ENCODE data around the gene CTIF.
A peak's percentile ranks its signal among the peaks of the same experiment; 100 is the strongest.

CTIF gene

DNA sequence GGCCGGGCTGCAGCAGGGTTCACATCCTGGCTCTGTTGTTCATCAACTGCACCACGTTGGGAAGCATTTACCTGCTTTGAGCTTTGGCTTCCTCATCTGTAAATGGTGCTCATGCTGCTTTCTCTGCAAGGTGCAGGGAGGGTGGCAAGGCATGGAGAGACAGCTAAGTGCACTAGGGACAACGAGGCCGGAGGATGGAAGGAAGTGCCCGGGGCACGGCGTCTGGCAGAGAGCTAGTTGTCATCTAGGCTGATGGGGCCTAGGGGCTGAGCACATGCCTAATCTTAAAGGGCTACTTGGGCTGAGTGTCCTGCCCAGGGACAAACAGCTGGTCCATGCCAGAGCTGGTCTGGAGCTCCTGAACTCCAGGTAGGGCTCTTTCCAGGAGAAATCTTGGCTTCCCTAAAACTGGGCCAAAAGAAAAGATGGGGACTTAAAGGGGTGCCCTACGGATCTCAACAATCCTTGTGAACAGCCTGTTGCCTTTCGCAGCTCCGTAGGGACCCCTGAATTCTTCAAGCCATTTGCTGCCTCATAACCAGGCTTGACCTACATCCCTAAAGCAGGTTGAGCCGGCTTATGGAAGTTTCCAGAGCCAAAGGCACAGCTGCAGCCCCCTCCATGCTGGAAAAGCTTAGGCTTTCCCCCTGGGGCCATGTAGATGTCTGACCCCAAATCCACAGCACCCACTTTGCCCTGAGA lies 281.1 kb downstream of the CTIF start:
- no peak for DNase-seq (ENCODE audit: low spot score)

DNA sequence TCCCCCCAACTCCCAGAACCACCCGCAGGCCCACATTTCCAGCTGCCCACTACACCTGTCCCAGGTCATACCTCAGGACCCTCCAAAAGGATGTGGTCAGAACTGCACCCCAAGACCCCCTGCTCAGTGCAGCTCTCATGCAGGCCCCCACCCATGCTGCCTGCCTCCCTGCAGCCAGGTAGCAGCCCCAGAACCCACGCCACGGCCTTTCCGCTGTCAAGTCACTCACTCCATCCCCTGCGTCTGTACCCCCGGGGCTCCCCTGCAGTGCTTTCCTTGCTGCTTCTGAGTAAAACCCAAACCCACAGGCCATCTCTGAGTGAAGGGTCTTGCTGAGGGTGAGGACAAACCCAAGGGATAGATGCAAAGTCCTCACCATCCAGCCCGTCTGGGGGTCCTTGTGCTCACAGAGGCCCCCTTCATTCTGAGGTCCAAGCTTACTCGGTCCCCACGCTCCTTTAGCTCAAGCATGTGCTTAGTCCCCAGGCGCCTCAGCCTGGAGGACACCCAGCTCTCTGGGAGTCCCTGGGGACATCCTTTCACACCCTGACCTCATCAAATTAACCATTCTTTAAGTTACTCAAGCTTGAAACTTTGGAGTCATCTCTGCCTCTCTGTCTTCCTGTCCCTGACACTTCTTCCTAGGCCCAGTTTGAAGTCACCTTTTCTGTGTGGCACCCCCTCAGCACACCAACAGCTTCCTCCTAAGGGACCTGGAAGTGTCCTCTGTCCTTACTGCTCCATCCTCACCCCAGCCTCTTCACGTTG lies 281.8 kb downstream of the CTIF start:
- no peak for DNase-seq (ENCODE audit: low spot score)

DNA sequence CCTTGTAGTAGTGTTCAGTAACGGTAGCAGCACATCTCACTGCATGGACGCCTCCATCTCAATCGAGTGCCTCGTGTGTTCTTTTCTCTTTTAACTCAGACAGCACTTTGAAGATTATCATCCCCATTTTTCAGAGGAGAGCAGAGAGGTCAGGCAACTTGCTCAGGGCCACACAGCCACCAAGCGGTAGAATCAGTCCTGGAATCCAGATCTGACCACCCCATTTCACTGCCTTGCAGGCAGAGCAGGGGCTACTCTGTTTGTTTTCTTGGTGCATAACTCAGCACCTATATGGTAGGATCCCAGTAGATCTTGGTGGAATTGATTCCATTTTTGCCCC lies 282.4 kb downstream of the CTIF start:
- no peak for DNase-seq (ENCODE audit: low spot score)

DNA sequence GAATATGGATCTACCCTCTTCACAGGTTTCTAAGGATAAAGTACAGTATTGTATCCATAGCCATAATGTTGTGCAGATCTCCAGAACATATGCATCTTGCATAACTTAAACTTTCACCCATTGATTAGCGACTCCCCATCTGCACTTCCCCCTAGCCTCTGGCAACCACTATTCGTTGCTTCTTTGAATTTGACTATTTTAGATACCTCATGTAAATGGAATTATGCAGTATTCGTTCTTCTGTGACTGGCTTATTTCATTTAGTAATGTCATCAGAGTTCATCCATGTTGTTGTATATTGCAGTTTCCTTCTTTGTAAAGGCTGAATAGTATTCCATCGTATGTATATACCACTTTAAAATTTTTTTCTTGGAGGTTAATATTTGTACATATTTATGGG lies 283.0 kb downstream of the CTIF start:
- no peak for DNase-seq (ENCODE audit: low spot score)

DNA sequence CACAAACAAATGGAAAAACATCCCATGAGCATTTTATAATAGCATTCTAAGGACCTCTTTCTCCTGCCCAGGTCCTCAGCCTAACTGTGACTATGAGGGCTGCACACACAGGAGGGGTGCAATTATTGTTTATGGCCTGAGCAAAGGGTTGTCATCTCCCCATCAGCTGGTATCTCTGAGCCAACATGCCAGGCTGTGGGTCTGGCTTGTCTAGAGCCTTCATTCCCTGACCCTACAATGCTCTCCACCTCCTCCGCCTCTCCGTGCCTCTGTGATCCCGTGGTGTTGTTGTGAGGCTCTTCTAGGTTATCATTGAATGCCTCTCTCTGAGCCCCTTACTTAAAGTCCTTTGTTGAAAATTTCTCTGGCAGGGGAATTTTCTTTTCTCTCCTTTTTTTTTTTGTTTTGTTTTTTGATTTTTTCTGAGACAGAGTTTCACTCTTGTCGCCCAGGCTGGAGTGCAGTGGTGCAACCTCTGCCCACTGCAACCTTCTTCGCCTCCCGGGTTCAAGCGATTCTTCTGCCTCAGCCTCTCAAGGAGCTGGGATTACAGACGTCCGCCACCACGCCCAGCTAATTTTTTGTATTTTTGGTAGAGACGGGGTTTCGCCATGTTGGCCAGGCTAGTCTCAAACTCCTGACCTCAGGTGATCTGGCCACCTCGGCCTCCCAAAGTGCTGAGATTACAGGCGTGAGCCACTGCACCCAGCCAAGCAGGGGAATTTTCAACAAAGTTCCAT lies 285.6 kb downstream of the CTIF start:
- DNase-seq (ENCODE audit: low spot score) = no peak

- no peak for DNase-seq (ENCODE audit: low spot score)
Observed at GRCh38 chr18:48825101-48825745, 286.4 kb downstream of the CTIF start.

DNA sequence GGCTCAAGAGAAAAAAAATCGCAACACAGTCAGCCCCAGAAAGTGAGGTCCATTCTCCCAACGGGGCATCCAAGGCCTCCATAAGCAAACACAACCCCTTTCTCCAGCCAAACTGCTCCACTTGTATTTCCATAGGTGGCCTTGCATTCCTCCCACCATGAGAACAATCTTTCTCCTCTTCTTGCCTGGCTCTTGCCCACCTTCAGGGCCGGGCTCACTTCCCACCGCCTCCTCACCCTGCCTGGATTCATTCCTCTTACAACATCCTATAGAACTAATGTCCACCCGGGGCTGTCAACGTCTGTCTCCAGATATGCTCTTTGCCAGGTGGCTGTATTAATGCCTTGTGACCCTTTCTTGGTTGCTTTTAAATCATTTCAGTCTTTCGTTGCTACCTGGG lies 287.4 kb downstream of the CTIF start:
- DNase-seq (ENCODE audit: low spot score) = no peak

- DNase-seq (ENCODE audit: low spot score) = no peak
Observed at GRCh38 chr18:48826806-48827205, 288.0 kb downstream of the CTIF start.

GRCh38 chr18:48827291-48828193 lies 288.7 kb downstream of the CTIF start:
- DNase-seq (ENCODE audit: low spot score) = peak; percentile 74

DNA sequence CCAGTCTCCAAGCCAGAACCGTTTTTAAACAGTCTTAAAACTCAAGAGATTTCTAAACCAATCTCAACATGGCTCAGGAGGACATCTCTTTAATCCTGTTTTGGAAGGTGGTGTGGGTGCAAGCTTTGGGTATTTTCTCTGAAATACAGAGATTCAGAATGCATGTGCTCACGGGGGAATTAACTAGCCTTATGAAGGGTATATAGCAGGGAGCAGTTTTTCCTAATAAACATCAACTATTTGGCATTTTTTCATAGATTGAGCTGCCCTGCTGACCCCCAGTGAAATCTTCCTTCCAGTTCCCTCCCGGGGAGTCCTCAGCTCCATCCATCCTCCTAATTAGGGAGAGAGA lies 289.3 kb downstream of the CTIF start:
- no peak for DNase-seq (ENCODE audit: low spot score)

- DNase-seq (ENCODE audit: low spot score) = no peak
Observed at GRCh38 chr18:48828691-48829442, 290.0 kb downstream of the CTIF start.

DNA sequence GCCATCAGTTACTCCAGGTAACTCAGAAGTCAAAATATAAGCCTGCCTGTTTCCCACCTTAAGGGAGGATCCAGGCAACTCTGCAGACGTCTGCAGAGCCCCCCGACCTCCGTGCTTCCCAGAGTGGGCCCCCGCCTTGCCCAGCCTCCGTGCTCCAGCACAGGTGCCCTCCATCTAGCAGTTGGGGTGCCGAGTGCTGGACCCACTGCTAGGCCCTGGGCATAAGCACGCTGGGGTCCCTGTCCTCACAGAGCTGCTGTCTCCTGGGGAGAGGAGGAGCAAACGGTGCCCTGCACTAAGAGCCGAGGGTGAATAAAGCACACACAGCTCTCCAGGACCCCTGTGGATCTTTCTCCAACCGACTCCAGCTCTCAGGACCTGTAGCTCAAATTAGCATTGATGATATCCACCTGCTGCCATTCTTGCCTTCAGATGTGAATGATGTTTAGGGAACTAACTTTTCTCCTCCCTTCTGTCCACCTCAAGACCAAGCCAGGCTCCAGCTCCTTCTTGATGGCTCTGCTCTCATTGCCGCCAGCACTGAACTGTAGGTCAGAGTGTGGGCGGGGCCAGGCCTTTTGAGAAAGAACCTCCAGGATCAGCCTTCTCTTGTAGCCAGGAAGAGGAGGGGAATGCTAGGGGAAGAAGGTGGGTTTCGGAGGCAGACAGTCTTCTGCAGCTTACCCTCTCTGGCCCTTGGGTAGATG lies 290.8 kb downstream of the CTIF start:
- DNase-seq (ENCODE audit: low spot score) = no peak

DNA sequence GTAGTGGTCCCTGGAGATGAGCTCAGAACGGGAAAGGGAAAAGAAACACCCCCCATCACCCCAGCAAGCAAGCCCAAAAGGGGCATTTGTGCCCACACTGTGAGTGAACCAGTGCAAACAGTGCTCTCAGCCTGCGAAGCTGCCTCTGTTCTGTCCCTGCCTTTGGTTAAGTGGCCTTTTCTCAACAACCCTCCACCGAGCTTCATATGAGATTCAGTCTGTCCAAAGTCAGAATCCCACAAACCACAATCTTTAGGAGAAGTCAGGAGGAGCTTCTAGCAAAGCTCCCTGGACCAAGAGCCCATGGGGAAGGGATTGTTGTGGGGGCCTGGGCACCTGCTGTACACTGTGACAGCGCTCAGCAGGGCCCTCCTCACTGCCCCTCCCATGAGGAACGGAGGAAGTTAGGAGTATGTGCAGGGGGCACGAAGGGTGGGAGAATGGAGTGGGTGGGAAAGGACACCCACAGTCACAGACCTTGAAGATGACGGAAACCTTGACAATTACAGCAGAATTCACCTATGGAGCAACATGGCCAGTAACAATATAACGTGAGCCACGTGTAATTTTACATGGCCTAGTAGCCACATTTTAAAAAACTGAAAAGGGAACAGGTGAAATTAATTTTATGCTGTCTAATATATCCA lies 292.4 kb downstream of the CTIF start:
- no peak for DNase-seq (ENCODE audit: low spot score)

DNA sequence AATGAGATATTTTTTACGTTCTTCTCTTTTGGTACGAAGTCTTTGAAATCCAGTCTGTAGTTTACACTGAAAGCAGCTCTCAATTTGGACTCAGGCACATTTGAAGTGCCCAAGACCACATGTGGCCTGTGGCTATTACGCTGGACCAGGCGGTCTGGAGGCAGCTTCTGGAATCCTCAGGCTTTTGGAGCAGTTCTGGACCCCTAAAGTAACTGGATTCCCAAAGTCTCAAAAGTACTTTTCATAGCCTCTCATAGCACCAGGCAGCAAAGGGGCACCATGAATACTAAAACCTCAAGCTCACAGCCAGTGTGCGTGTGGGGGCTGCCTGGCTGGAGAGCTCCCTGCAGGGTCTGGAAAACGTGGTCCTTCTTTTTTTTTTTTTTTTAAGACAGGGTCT lies 293.0 kb downstream of the CTIF start:
- DNase-seq (ENCODE audit: low spot score) = no peak

DNA sequence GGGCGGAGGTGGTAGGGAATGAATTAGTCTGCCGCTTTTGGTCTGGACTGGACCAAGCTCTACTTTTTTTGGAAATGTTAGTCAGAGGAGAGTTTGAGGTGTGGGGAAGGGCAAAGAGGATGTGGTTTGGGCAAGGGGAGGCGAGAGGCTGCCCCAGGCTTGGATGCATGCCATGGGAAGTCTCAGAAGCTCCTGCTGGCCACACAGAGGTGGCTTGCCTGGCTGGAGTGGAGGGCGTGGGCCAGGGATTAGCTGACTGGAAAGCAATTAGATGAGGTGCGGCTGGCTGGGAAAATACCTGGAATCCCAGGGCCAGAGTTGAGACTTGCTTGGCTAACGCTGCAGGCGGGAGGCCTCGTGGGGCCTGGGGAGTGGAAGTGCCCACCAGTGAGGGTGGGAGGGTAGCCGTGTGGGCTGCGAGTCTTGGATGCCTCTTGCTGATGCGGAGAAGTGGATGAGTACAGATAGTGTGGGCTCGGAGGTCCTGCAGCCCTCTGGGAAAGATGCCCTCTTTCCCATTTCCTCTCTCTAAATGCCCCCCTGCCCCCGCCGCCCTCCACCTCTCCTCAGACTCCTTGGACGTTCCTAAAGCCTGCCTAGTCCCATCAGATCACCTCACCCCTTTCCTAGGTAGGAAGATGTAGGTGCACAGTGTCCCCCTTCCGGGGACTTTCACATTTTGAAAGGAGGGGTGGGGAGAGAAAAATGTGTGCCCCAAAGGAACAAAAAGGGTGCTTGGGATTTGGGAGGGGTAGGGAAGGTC lies 294.3 kb downstream of the CTIF start:
- DNase-seq (ENCODE audit: low spot score) = peak; percentile 67

DNA sequence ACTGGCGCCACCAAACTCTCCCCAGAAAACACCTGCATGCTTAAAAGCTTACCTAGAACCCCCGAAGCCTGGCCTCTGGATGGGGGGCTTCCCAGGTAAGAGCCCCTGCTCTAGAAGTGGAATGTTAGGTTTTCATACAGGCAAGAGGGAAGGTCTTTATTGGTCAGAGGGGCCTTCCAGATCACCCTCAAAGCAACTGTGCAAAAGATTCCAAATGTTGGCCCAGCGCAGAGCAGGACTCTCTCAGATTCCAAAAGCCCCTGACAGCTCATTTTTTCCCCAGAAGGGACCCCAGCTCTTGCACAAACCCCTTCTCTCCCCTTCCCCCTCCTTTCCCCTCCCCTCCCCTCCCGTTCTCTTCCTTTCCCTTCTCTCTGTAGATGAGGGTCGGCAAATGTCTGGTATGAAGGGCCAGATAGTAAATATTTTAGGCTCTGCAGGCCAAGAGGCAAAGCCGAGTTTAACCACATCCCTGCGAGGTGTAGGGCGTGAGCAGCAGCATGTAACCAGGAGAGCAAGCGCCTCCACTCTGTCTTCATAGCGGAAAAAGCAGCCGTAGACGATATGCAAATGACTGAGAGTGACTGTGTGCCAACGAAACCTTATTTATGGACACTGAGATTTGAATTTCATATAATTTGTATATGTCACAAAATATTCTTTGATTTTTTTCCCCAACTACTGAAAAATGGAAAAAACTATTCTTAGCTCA lies 295.0 kb downstream of the CTIF start:
- DNase-seq (ENCODE audit: low spot score) = no peak

DNA sequence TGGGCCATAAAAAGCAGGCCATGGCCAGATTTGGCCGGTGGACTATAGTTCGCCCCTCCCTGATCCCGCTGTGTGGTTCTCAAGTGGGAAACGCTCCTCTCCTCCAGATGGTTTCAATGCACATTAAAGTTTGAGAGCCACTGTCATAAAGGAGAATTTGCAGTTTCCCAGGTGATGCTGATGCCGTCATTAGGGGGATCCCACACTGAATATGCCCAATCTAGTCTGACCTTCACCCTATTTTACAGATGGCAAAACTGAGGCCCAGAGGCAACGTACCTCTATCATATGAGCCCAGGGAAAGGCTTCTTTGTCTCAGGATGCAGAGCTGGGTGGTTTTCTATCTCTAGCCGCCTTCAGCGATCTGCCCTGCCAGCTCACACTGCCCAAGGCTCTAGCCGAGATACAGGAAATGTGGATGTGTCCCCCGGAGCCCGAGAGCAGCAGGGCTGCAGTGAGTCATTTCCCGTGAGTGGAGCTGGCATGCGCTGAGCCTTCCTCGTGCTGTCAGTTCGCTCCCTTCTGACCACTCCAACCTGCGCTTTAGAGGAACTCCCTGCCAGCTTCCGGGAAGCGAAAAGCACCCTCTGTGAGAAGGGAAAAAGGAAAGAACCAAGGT lies 295.7 kb downstream of the CTIF start:
- peak; percentile 93 for DNase-seq (ENCODE audit: low spot score)

GRCh38 chr18:48835119-48835518 lies 296.3 kb downstream of the CTIF start:
- no peak for DNase-seq (ENCODE audit: low spot score)

All from AG08395 (cell line).